ENCODE data around the gene ITPR1.

GRCh38 chr3:4475804-4476203 is 17.3 kb upstream of the ITPR1 start:
- TF ChIP-seq CTCF (conservative IDR thresholded peaks at IDR 0.05; ENCODE audit: low read depth, low read length) (no peak), EZH2phosphoT487 (IDR thresholded peaks at IDR 0.05; ENCODE audit: borderline replicate concordance, low read length) (no peak)
